HCT116 (cell line): ENCODE results near the gene ROS1. TPM values are rescaled to one million over a fixed set of nuclear protein-coding genes. Genes with fewer than 3 reads are reported as not detected.

Source experiments
- ATAC-seq: fragments of 200-7000 bp; cut with Tn5 transposase; 2 replicates; pipeline ENCODE4 v1.9.1; 2020; ENCODE audit warnings: mild to moderate bottlenecking, moderate library complexity
- BruUV-seq: library from RNA; stranded (reverse); fragments of 400-500 nt; replicated peaks from 2 replicates; lab custom pipeline; 2021; lab: Mats Ljungman, UMichigan
- CTCF ChIA-PET: fragments of 300-600 bp; sonication (Branson Sonifier 250); formaldehyde crosslinking; loops from one replicate; lab custom pipeline; 2021; ENCODE audit warnings: antibody characterized with exemption; lab: Charles Lee
- POLR2A ChIA-PET: fragments of 300-600, 350-600 bp; sonication (Branson Sonifier 250); formaldehyde crosslinking; loops from one replicate; lab custom pipeline; 2021; ENCODE audit warnings: antibody characterized with exemption; lab: Charles Lee
- RAD21 ChIA-PET, 2 experiments: fragments of 300-600 bp; sonication (Branson Sonifier 250); formaldehyde crosslinking; loops; one replicate each; lab custom pipeline; 2023; ENCODE audit warnings: low total read pairs in 2 of 2; ENCODE audit not compliant: uncharacterized antibody in 2 of 2, unreplicated experiment in 2 of 2, low non-redundant PET in 1 of 2; lab: Charles Lee
- DNase-seq: peaks from one replicate; pipeline ENCODE4 v3.0.0-alpha.2; 2010; ENCODE audit warnings: low read depth, low spot score
- H2AFZ ChIP-seq: fragments of 200-600 bp; shearing (Covaris generic), sonication (generic); 2 replicates; pipeline ENCODE4 v1.6.1; 2017; ENCODE audit warnings: low read depth, mixed run types, mixed read lengths, antibody characterized with exemption, low read length; ENCODE audit not compliant: poor library complexity, severe bottlenecking
- H3K27ac ChIP-seq: 2 replicates; pipeline ENCODE4 v1.5.1; 2012; ENCODE audit warnings: low read depth, low read length
- H3K27me3 ChIP-seq: fragments of 200-600 bp; sonication (generic); 2 replicates; pipeline ENCODE4 v1.6.1; 2016; ENCODE audit warnings: mixed run types, low read length, mixed read lengths; ENCODE audit not compliant: insufficient read depth
- H3K36me3 ChIP-seq, 2 experiments: fragments of 200-500 bp in 1 of 2; fragments of 200-600 bp in 1 of 2; sonication (Bioruptor generic) in 1 of 2; sonication (generic) in 1 of 2; 2 replicates each; pipeline versions ENCODE4 v1.5.1 to v1.6.1; 2014 to 2016; ENCODE audit warnings: low read length in 2 of 2, inconsistent platforms in 1 of 2, mixed read lengths in 1 of 2, mixed run types in 1 of 2; ENCODE audit not compliant: insufficient read depth in 2 of 2, control insufficient read depth in 1 of 2
- H3K4me1 ChIP-seq, 2 experiments: fragments of 200-600 bp in 1 of 2; sonication (generic) in 1 of 2; 2 replicates each; pipeline versions ENCODE4 v1.5.1 to v1.6.1; 2012 to 2017; ENCODE audit warnings: low read length in 2 of 2, inconsistent platforms in 1 of 2, mild to moderate bottlenecking in 1 of 2, mixed read lengths in 1 of 2, mixed run types in 1 of 2, moderate library complexity in 1 of 2; ENCODE audit not compliant: insufficient read depth in 2 of 2, control insufficient read depth in 1 of 2
- H3K4me2 ChIP-seq: fragments of 200-600 bp; sonication (generic); 2 replicates; pipeline ENCODE4 v1.6.1; 2017; ENCODE audit warnings: mixed run types, low read length, mixed read lengths
- H3K4me3 ChIP-seq, 2 experiments: fragments of 200-600 bp in 1 of 2; sonication (generic) in 1 of 2; replicated peaks in 1 of 2; 2 replicates each; pipeline ENCODE4 v1.5.1; 2011 to 2016; ENCODE audit warnings: low read length in 2 of 2, control low read depth in 1 of 2, low read depth in 1 of 2, mild to moderate bottlenecking in 1 of 2, mixed read lengths in 1 of 2, mixed run types in 1 of 2
- H3K79me2 ChIP-seq: fragments of 200-600 bp; sonication (generic); 2 replicates; pipeline ENCODE4 v1.6.1; 2017; ENCODE audit warnings: mild to moderate bottlenecking, mixed run types, low read length, moderate library complexity, mixed read lengths; ENCODE audit not compliant: insufficient read depth
- H3K9ac ChIP-seq: fragments of 200-600 bp; sonication (generic); 2 replicates; pipeline ENCODE4 v1.6.1; 2016; ENCODE audit warnings: low read length, mixed read lengths
- H3K9me2 ChIP-seq: fragments of 200-600 bp; sonication (generic), shearing (Covaris generic); 2 replicates; pipeline ENCODE4 v1.6.1; 2017; ENCODE audit warnings: mixed run types, mild to moderate bottlenecking, moderate library complexity; ENCODE audit not compliant: insufficient read depth
- H3K9me3 ChIP-seq, 2 experiments: fragments of 200-500 bp in 1 of 2; fragments of 200-600 bp in 1 of 2; sonication (Bioruptor generic) in 1 of 2; sonication (generic) in 1 of 2; 2 replicates each; pipeline ENCODE4 v1.6.1; 2014 to 2017; ENCODE audit warnings: low read length in 2 of 2, mixed read lengths in 2 of 2, inconsistent platforms in 1 of 2, low read depth in 1 of 2, mild to moderate bottlenecking in 1 of 2, mixed run types in 1 of 2, moderate library complexity in 1 of 2; ENCODE audit not compliant: control insufficient read depth in 1 of 2, insufficient read depth in 1 of 2
- H4K20me1 ChIP-seq: fragments of 200-600 bp; sonication (generic), shearing (Covaris generic); 2 replicates; pipeline ENCODE4 v1.6.1; 2017; ENCODE audit warnings: mixed run types, mild to moderate bottlenecking, moderate library complexity; ENCODE audit not compliant: insufficient read depth
- CBX3 ChIP-seq: IDR thresholded peaks from 2 replicates; pipeline ENCODE4 v1.6.1; 2012; ENCODE audit warnings: low read depth
- CEBPB ChIP-seq: IDR thresholded peaks from 2 replicates; pipeline ENCODE4 v1.6.1; 2012; ENCODE audit warnings: low read depth
- EZH2 ChIP-seq: fragments of 200-600 bp; sonication (generic); IDR thresholded peaks from 2 replicates; pipeline ENCODE4 v1.6.1; 2017; ENCODE audit warnings: antibody characterized with exemption, mixed run types
- EZH2phosphoT487 ChIP-seq: fragments of 200-600 bp; IDR thresholded peaks from 2 replicates; pipeline ENCODE4 v1.6.1; 2018; ENCODE audit warnings: antibody characterized with exemption, borderline replicate concordance
- FOSL1 ChIP-seq: IDR thresholded peaks from 2 replicates; pipeline ENCODE4 v1.6.1; 2012; ENCODE audit warnings: low read depth
- JUND ChIP-seq: IDR thresholded peaks from 2 replicates; pipeline ENCODE4 v1.6.1; 2012
- MAX ChIP-seq: IDR thresholded peaks from 2 replicates; pipeline ENCODE4 v1.6.1; 2012
- POLR2A ChIP-seq: IDR thresholded peaks from 2 replicates; pipeline ENCODE4 v1.7.0; 2011; ENCODE audit warnings: borderline replicate concordance; ENCODE audit not compliant: insufficient read depth, insufficient read length; ENCODE audit errors: extremely low read depth
- RAD21 ChIP-seq: IDR thresholded peaks from 2 replicates; pipeline ENCODE4 v1.6.1; 2012; ENCODE audit warnings: low read depth, mild to moderate bottlenecking
- REST ChIP-seq: IDR thresholded peaks from 2 replicates; pipeline ENCODE4 v1.6.1; 2012; ENCODE audit warnings: low read depth
- SP1 ChIP-seq: IDR thresholded peaks from 2 replicates; pipeline ENCODE4 v1.6.1; 2012; ENCODE audit warnings: low read depth
- SRF ChIP-seq: IDR thresholded peaks from 2 replicates; pipeline ENCODE4 v1.6.1; 2012; ENCODE audit warnings: low read depth
- TCF7L2 ChIP-seq: IDR thresholded peaks from 2 replicates; pipeline ENCODE4 v1.7.0; 2011; ENCODE audit warnings: borderline replicate concordance, inconsistent platforms; ENCODE audit not compliant: insufficient read depth, insufficient read length; ENCODE audit errors: extremely low read depth
- YY1 ChIP-seq: IDR thresholded peaks from 2 replicates; pipeline ENCODE4 v1.6.1; 2011; ENCODE audit warnings: low read length, low read depth, moderate library complexity, mild to moderate bottlenecking; ENCODE audit not compliant: insufficient replicate concordance; ENCODE audit errors: extremely low read depth
- ZBTB33 ChIP-seq: IDR thresholded peaks from 2 replicates; pipeline ENCODE4 v1.6.1; 2011; ENCODE audit warnings: mild to moderate bottlenecking, low read length, moderate library complexity; ENCODE audit not compliant: insufficient replicate concordance; ENCODE audit errors: extremely low read depth
- ZFX ChIP-seq: fragments of 450-650 bp; IDR thresholded peaks from 2 replicates; pipeline ENCODE4 v1.6.1; 2017
- ZNF274 ChIP-seq: fragments of 200-500 bp; sonication (Bioruptor generic); IDR thresholded peaks from 2 replicates; pipeline ENCODE4 v1.6.1; 2014; ENCODE audit warnings: mild to moderate bottlenecking, low read depth, low read length, inconsistent platforms
- intact Hi-C: fragments of 100-400 bp; cut with micrococcal nuclease; formaldehyde crosslinking; loops from 2 replicates; pipeline ENCODE4 v1.10.0; 2022
- total RNA-seq: library from RNA; stranded (reverse); gene quantifications from one replicate; pipeline ENCODE4 v1.2.1, GENCODE V29; 2021; ENCODE audit not compliant: unreplicated experiment

ROS1 gene
- total RNA-seq, 1 experiment from 2014 or later: not detected

GRCh38 chr6:117270055-117270842, 155.5 kb downstream of the ROS1 start:
- H3K4me2 ChIP-seq: no peak overlapping the region
- TF ChIP-seq EZH2phosphoT487 (no peak), ZFX (no peak), MAX (no peak), ZBTB33 (no peak), ZNF274 (no peak), SRF (no peak), RAD21 (no peak), REST (no peak), FOSL1 (no peak), POLR2A (no peak), SP1 (no peak), YY1 (no peak), TCF7L2 (no peak), JUND (no peak), CBX3 (no peak), CEBPB (no peak), EZH2 (no peak)
- no peaks in the 10 kb centered on the region for H4K20me1 ChIP-seq
- CTCF ChIA-PET: no interaction called here
- intact Hi-C loops: no loop called here
- DNase-seq (no peak), ATAC-seq (no peak)
- no peaks in the 10 kb centered on the region for H3K79me2 ChIP-seq
- H3K27ac ChIP-seq: no peak overlapping the region
- no peak overlapping the region for H2AFZ ChIP-seq
- no peaks in the 10 kb centered on the region for H3K4me1 ChIP-seq
- H3K4me3 ChIP-seq: no peak overlapping the region
- RAD21 ChIA-PET: no interaction called here
- H3K9ac ChIP-seq: no peak overlapping the region
- POLR2A ChIA-PET: no interaction called here
- H3K9me3 ChIP-seq: no peaks in the 10 kb centered on the region
- no peaks in the 10 kb centered on the region for H3K36me3 ChIP-seq
- H3K9me2 ChIP-seq: no peaks in the 10 kb centered on the region
- BruUV-seq: no TSS peak
- H3K27me3 ChIP-seq: peaks cover 6% of the 10 kb centered on the region; the same call in 1 of the 2 replicates
